WI38 (cell line): ENCODE data around the gene ZNF407.

ENCODE experiments used
- H3K4me3 ChIP-seq: 2 replicates; pipeline ENCODE4 v1.5.1; 2011; ENCODE audit warnings: low read depth, mild to moderate bottlenecking, control low read depth, low read length
- TF ChIP-seq, protein P1 (sequence below): IDR thresholded peaks from 2 replicates; pipeline ENCODE4 v1.5.1; 2012; ENCODE audit warnings: low read depth, mild to moderate bottlenecking, control low read depth, low read length

Gene ZNF407

DNA sequence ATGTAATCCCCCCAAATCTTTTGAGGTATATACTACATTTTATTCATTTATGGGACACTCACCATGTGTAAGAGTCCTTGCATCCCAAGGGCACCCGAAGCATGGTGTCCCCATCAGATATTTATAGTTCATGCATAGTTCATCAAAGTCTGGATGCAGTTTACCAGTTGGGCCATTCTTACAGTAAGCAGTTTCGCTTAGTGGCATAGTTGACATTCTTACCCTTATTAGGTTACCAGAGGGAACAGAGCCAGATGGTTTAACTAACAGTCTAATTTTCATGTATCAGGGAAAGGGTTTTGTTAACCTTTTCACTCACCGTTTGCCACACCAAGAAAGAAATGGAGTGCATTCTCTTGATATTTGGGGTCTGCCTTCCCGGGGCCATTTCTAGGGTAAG lies 7.1 kb downstream of the ZNF407 start:
- TF ChIP-seq, protein P1, sequence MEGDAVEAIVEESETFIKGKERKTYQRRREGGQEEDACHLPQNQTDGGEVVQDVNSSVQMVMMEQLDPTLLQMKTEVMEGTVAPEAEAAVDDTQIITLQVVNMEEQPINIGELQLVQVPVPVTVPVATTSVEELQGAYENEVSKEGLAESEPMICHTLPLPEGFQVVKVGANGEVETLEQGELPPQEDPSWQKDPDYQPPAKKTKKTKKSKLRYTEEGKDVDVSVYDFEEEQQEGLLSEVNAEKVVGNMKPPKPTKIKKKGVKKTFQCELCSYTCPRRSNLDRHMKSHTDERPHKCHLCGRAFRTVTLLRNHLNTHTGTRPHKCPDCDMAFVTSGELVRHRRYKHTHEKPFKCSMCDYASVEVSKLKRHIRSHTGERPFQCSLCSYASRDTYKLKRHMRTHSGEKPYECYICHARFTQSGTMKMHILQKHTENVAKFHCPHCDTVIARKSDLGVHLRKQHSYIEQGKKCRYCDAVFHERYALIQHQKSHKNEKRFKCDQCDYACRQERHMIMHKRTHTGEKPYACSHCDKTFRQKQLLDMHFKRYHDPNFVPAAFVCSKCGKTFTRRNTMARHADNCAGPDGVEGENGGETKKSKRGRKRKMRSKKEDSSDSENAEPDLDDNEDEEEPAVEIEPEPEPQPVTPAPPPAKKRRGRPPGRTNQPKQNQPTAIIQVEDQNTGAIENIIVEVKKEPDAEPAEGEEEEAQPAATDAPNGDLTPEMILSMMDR = no peak
- H3K4me3 ChIP-seq = no peak overlapping the region

DNA sequence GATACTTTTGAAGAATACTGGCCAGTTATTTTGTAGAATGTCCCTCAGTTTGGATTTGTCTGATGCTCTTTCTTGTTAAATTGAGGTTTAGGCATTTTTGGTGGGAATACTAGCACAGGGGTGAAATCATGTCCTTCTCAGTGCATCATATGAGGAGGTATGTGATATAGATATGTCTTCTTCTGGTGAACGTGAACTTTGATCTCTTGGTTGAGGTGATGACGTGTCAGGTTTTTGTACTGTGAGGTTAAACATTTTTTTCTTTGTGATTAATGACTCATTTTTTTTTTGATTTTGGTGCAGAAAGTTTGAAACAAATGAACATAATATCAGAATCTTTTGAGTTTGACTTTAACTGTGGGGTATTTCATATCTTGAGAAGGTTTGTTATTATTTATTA lies 11.0 kb downstream of the ZNF407 start:
- H3K4me3 ChIP-seq = no peak overlapping the region
- TF ChIP-seq, protein P1 = no peak

DNA sequence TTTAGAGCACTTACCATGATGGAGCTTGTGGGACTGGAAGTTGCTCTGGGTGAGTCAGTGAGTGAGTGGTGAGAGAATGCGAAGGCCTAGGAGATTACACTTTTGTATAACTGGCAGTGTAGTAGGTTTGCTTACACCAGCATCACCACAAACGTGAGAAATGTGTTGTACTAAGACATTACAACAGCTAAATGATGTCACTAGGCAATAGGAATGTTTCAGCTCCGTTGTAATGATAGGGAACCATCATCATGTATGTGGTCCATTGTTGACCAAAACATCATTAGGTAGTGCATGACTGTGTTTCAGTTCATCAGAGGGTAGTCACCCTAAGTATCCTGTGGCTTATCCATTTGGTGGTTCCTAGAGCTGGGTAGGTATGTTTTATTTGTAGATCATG lies 11.9 kb downstream of the ZNF407 start:
- H3K4me3 ChIP-seq = no peak overlapping the region
- TF ChIP-seq, protein P1 = no peak

DNA sequence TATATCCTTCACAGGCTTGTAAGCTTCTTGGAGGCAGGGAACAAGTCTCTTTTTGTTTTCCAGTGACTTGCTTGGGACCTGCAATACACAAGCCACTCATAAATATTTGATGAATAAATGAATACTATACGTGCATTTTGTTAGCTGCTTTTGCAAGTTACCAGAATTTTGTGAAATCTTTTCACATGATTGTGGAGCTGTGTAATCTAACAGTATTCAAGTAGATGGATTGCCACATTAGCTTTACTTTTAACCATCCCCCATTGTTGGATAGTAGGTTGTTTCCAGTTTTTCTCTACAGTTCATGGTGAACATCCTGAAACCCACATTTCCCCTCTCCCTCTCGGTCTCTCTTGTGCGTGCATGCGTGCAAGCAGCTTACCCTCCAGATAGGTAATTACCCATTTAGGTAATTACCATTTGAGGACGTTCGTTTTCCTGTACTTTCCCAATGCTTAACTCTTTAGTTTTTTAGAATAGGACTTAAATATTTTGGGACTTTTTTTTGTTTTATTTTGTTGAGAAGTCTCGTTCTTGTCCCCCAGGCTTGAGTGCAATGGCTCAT lies 12.5 kb downstream of the ZNF407 start:
- H3K4me3 ChIP-seq = no peak overlapping the region
- TF ChIP-seq, protein P1 = no peak

DNA sequence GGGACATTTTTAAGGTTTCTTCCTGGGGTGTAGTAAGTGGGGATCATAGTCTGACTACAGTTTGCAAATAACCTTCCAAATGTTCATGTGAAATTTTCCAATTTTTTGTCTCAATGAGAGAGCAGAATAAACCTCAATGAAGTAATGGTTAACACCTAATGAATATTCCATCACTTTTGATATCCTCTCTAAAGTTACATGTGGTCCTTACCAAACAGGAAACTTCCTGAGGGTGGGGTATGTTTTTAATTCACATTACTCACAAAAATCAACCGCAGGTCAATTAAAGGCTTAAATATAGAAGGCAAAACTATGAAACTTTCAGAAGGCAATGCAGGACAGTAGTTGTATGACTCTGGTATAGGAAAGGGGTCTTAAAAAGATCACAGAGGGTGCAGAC lies 13.2 kb downstream of the ZNF407 start:
- no peak overlapping the region for H3K4me3 ChIP-seq
- TF ChIP-seq, protein P1 = no peak

DNA sequence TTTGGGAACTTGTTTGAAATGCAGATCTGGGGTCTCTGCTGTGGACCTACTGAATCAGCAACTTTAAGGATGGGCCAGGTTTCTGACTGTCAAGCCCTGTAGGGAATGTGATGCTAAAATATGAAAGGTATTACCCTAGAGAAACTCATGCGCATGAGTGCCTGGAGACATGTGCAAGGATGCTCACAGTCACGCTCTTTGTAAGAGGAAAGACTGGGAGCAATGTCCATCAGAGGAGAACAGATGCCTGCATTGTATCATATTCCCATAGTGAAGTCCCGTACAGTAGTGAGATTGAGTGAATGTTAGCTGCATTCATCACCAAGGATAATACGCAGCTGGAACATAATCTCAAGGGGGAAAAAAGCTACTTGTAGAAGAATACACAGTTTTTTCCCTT lies 14.1 kb downstream of the ZNF407 start:
- no peak overlapping the region for H3K4me3 ChIP-seq
- TF ChIP-seq, protein P1 = no peak

DNA sequence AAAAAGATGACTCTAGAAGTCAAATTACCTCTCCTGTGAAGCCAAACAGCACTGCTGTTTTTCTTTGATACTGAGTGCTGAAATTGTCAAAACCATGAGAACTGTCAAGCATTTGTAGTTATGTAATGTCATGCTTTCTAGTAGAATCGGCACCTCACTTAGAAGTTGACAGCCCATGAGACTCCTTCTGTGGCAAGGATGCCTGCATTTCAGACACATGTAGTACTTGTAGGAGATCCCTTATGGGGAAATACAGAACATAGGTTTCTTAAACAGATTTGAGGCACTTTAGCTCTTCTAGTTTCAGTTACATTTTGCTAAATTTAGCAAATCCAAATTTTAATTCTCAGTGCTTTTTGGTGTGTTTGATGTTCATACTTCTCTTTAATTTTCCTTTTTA lies 15.7 kb downstream of the ZNF407 start:
- no peak overlapping the region for H3K4me3 ChIP-seq

More for the DNA sequence above, 15.7 kb downstream of the ZNF407 start:
- TF ChIP-seq, protein P1 = no peak
